GM23338 (cell line): ENCODE results near the gene TMEM154. TPM values are rescaled to one million over a fixed set of nuclear protein-coding genes. Genes with fewer than 3 reads are reported as not detected.

Experiments used
- ETS1 ChIP-seq: IDR thresholded peaks from 2 replicates; pipeline ENCODE4 v1.6.1; 2016; ENCODE audit warnings: antibody characterized with exemption
- EZH2 ChIP-seq: fragments of 200-600 bp; sonication (generic); IDR thresholded peaks from one replicate; pipeline ENCODE4 v1.8.0; 2017; ENCODE audit warnings: antibody characterized with exemption, mild to moderate bottlenecking, low read depth; ENCODE audit not compliant: unreplicated experiment
- REST ChIP-seq: IDR thresholded peaks from one replicate; pipeline ENCODE4 v1.6.1; 2018; ENCODE audit warnings: antibody characterized with exemption; ENCODE audit not compliant: unreplicated experiment
- ZNF331 ChIP-seq: fragments of 250-450 bp; sonication (Bioruptor Pico); IDR thresholded peaks from 2 replicates; pipeline ENCODE4 v1.5.0; 2020; ENCODE audit warnings: low read depth, mild to moderate bottlenecking, moderate library complexity
- ZNF462 ChIP-seq: fragments of 250-450 bp; sonication (Bioruptor Pico); IDR thresholded peaks from 2 replicates; pipeline ENCODE4 v1.5.0; 2020; ENCODE audit warnings: mild to moderate bottlenecking, moderate library complexity
- polyA plus RNA-seq: library from polyadenylated mRNA; unstranded; fragments of >200 nt; fragmentation: Nextera tagmentation; extraction: Ambion mirVana; gene quantifications from 2 replicates; pipeline ENCODE4 v1.2.1, GENCODE V29; 2016
- total RNA-seq: library from RNA; depleted of rRNA; stranded (reverse); fragments of >200 nt; shearing (Covaris generic); gene quantifications from 2 replicates; pipeline ENCODE4 v1.2.3, GENCODE V29; 2014

The TMEM154 gene
- total and polyA plus RNA-seq, 2 experiments from 2014 or later = 1.0 to 1.7 TPM

GRCh38 chr4:152700151-152700550 lies 20.4 kb upstream of the TMEM154 start (continued):
- no peak for TF ChIP-seq ZNF462
- TF ChIP-seq REST = no peak
- TF ChIP-seq EZH2 = no peak
- no peak for TF ChIP-seq ETS1
- TF ChIP-seq ZNF331 = no peak
